HepG2 (cell line): Measurements from ENCODE around the gene SLC45A3. TPM values are rescaled to one million over a fixed set of nuclear protein-coding genes. Genes with fewer than 3 reads are reported as not detected.

ENCODE experiments used
- AGO1 ChIP-seq: fragments of 200-400 bp; formaldehyde crosslinking; IDR thresholded peaks from 2 replicates; pipeline ENCODE4 v1.6.1; 2017; ENCODE audit warnings: mild to moderate bottlenecking, low read depth, low read length, moderate library complexity; ENCODE audit not compliant: poor library complexity, severe bottlenecking
- BCL6 ChIP-seq: IDR thresholded peaks from 2 replicates; pipeline ENCODE4 v1.6.1; 2016; ENCODE audit warnings: missing genetic modification reagents, missing compliant biosample characterization
- CEBPB ChIP-seq: IDR thresholded peaks from 2 replicates; pipeline ENCODE4 v1.6.1; 2011; ENCODE audit warnings: low read depth, low read length, improper control_type of control experiment, borderline replicate concordance
- EP300 ChIP-seq, 3 experiments: sonication (generic) in 1 of 3; formaldehyde crosslinking in 1 of 3; IDR thresholded peaks; 2 replicates each; pipeline versions ENCODE4 v1.5.1 to v1.6.1; 2011 to 2020; ENCODE audit warnings: low read depth in 2 of 3, low read length in 2 of 3, borderline replicate concordance in 1 of 3, improper control_type of control experiment in 1 of 3, mild to moderate bottlenecking in 1 of 3, missing genetic modification reagents in 1 of 3, moderate library complexity in 1 of 3
- KLF11 ChIP-seq: IDR thresholded peaks from 2 replicates; pipeline ENCODE4 v1.6.1; 2016; ENCODE audit warnings: missing compliant biosample characterization
- MAFF ChIP-seq: IDR thresholded peaks from 2 replicates; pipeline ENCODE4 v1.6.1; 2011; ENCODE audit warnings: low read depth, low read length, improper control_type of control experiment
- MED13 ChIP-seq: sonication (generic); formaldehyde crosslinking; IDR thresholded peaks from 2 replicates; pipeline ENCODE4 v1.5.0; 2020; ENCODE audit warnings: missing genetic modification reagents
- NFRKB ChIP-seq: fragments of 450-650 bp; IDR thresholded peaks from 2 replicates; pipeline ENCODE4 v1.6.1; 2017
- RARG ChIP-seq: sonication (generic); formaldehyde crosslinking; IDR thresholded peaks from 2 replicates; pipeline ENCODE4 v1.4.0; 2020; ENCODE audit warnings: low read depth, mild to moderate bottlenecking, missing genetic modification reagents
- RBM22 ChIP-seq: fragments of 200-400 bp; formaldehyde crosslinking; optimal IDR thresholded peaks from 2 replicates; pipeline ENCODE3; 2017; ENCODE audit warnings: mild to moderate bottlenecking, low read length, moderate library complexity
- RFX1 ChIP-seq: fragments of 450-650 bp; IDR thresholded peaks from 2 replicates; pipeline ENCODE4 v1.6.1; 2017
- RFX3 ChIP-seq: IDR thresholded peaks from 2 replicates; pipeline ENCODE4 v1.6.1; 2016; ENCODE audit warnings: missing biosample characterization, missing genetic modification reagents
- STAT5B ChIP-seq: sonication (generic); formaldehyde crosslinking; IDR thresholded peaks from 2 replicates; pipeline ENCODE4 v1.4.0; 2020; ENCODE audit warnings: missing genetic modification reagents
- ZBTB42 ChIP-seq: sonication (generic); formaldehyde crosslinking; IDR thresholded peaks from 2 replicates; pipeline ENCODE4 v1.5.0; 2020; ENCODE audit warnings: mild to moderate bottlenecking, missing genetic modification reagents
- ZC3H13 ChIP-seq: sonication (generic); formaldehyde crosslinking; IDR thresholded peaks from 2 replicates; pipeline ENCODE4 v1.8.1; 2023; ENCODE audit warnings: mild to moderate bottlenecking, missing genetic modification reagents, moderate library complexity
- ZFP36L2 ChIP-seq: sonication (generic); formaldehyde crosslinking; IDR thresholded peaks from 2 replicates; pipeline ENCODE4 v1.4.0; 2020; ENCODE audit warnings: missing genetic modification reagents
- ZMYM4 ChIP-seq: sonication (generic); formaldehyde crosslinking; IDR thresholded peaks from 2 replicates; pipeline ENCODE4 v1.8.1; 2023; ENCODE audit warnings: mild to moderate bottlenecking, missing genetic modification reagents
- ZNF230 ChIP-seq: sonication (generic); formaldehyde crosslinking; IDR thresholded peaks from 2 replicates; pipeline ENCODE4 v1.4.0; 2020; ENCODE audit warnings: mild to moderate bottlenecking, missing genetic modification reagents
- ZNF263 ChIP-seq: sonication (generic); formaldehyde crosslinking; IDR thresholded peaks from 2 replicates; pipeline ENCODE4 v1.4.0; 2020; ENCODE audit warnings: missing genetic modification reagents
- ZNF350 ChIP-seq: sonication (generic); formaldehyde crosslinking; IDR thresholded peaks from 2 replicates; pipeline ENCODE4 v1.4.0; 2020; ENCODE audit warnings: mild to moderate bottlenecking, low read depth, missing genetic modification reagents, borderline replicate concordance
- ZNF557 ChIP-seq: sonication (generic); formaldehyde crosslinking; IDR thresholded peaks from 2 replicates; pipeline ENCODE4 v1.4.0; 2020; ENCODE audit warnings: missing genetic modification reagents
- ZNF616 ChIP-seq: sonication (generic); formaldehyde crosslinking; IDR thresholded peaks from 2 replicates; pipeline ENCODE4 v1.5.0; 2020; ENCODE audit warnings: low read depth, mild to moderate bottlenecking, missing genetic modification reagents
- ZNF737 ChIP-seq: sonication (generic); formaldehyde crosslinking; IDR thresholded peaks from 2 replicates; pipeline ENCODE4 v1.5.0; 2020; ENCODE audit warnings: missing genetic modification reagents, mild to moderate bottlenecking, borderline replicate concordance
- ZSCAN5A ChIP-seq: sonication (generic); formaldehyde crosslinking; IDR thresholded peaks from 2 replicates; pipeline ENCODE4 v1.8.0; 2022; ENCODE audit warnings: mild to moderate bottlenecking, missing genetic modification reagents, borderline replicate concordance
- polyA plus RNA-seq, 8 experiments: library from polyadenylated mRNA; depleted of rRNA in 3 of 8; stranded (reverse) in 7 of 8; unstranded in 1 of 8; fragments of >200 nt; fragmentation: Illumina TruSeq in 4 of 8; extraction: Trizol in 4 of 8; gene quantifications; 2 replicates each; pipeline versions ENCODE4 v1.2.1 to v1.2.3, GENCODE V29; 2011 to 2016; ENCODE audit warnings: low read depth in 4 of 8, missing spikeins in 1 of 8, mixed read lengths in 1 of 8; ENCODE audit not compliant: insufficient read depth in 1 of 8
- total RNA-seq, 5 experiments: library from RNA; depleted of rRNA; stranded (reverse); fragments of >200 nt; fragmentation: Illumina TruSeq; extraction: Trizol; gene quantifications; 2 replicates each; pipeline ENCODE4 v1.2.3, GENCODE V29; 2016; ENCODE audit warnings: low read depth in 1 of 5
- TF ChIP-seq, protein P1 (sequence below): sonication (generic); formaldehyde crosslinking; IDR thresholded peaks from 2 replicates; pipeline ENCODE4 v1.4.0; 2020; ENCODE audit warnings: missing genetic modification reagents, mild to moderate bottlenecking, borderline replicate concordance

SLC45A3 gene
- total and polyA plus RNA-seq, 2 of the 13 experiments (the other 11 are each of a cell fraction or from before 2014, with no cell fraction given) = 3.4 to 4.1 TPM

DNA sequence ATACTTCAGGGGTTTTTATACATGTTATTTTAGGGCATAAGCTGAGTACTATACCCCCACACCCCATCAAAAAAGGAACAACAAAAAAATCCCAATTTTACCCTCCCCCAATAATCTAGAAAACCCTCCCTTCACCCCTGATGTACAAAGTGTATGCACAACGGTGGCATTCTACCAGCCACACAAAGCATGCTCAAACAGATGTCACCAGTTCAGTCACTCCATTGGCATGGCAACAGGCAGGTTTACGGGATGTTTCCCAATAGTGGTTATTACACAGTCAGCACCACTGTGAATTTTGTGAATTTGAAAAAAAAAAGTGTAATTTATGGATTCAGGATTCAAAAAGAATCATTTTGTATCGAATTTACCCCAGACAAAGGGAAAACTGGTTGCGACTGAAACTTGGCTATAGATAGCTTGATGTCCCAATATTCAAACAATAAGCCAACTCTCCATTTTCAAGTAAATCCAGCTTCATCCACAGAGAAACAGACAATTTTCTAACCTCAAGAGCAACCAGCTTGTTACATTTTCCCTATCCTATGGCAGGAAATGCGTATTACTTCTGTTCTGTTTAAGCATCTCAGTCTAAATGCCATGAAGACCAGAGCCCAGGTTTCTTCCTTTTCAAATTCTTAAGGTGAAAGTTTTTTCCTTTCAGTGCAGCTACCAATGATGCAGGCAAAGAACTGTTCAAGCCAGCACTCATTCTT, 34.0 kb upstream of the SLC45A3 start (continued):
- TF ChIP-seq CEBPB (peak; percentile 75), ZFP36L2 (CRISPR knock-in tag) (no peak), RFX1 (peak; percentile 65), MAFF (0 out of 2 replicates have a peak, but pooled peaks have one; percentile 34), ZNF350 (CRISPR knock-in tag) (no peak), NFRKB (no peak), ZNF557 (CRISPR knock-in tag) (no peak), ZNF616 (no peak), MED13 (no peak), STAT5B (CRISPR knock-in tag) (no peak), RFX3 (peak; percentile 49; the same call in 1 of the 2 replicates), ZMYM4 (no peak), BCL6 (CRISPR knock-in tag) (no peak), ZNF263 (no peak), ZC3H13 (no peak), ZNF230 (CRISPR knock-in tag) (no peak), ZSCAN5A (CRISPR knock-in tag) (no peak), RBM22 (peak; percentile 29), AGO1 (no peak), KLF11 (no peak), RARG (no peak), ZBTB42 (CRISPR knock-in tag) (no peak), ZNF737 (no peak), EP300 (IDR thresholded peaks at IDR 0.05; ENCODE audit: low read depth in 2 of 2, low read length in 2 of 2) (no peak), EP300 (CRISPR knock-in tag; IDR thresholded peaks at IDR 0.05; ENCODE audit: borderline replicate concordance) (no peak)
- TF ChIP-seq, protein P1, sequence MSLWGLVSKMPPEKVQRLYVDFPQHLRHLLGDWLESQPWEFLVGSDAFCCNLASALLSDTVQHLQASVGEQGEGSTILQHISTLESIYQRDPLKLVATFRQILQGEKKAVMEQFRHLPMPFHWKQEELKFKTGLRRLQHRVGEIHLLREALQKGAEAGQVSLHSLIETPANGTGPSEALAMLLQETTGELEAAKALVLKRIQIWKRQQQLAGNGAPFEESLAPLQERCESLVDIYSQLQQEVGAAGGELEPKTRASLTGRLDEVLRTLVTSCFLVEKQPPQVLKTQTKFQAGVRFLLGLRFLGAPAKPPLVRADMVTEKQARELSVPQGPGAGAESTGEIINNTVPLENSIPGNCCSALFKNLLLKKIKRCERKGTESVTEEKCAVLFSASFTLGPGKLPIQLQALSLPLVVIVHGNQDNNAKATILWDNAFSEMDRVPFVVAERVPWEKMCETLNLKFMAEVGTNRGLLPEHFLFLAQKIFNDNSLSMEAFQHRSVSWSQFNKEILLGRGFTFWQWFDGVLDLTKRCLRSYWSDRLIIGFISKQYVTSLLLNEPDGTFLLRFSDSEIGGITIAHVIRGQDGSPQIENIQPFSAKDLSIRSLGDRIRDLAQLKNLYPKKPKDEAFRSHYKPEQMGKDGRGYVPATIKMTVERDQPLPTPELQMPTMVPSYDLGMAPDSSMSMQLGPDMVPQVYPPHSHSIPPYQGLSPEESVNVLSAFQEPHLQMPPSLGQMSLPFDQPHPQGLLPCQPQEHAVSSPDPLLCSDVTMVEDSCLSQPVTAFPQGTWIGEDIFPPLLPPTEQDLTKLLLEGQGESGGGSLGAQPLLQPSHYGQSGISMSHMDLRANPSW (CRISPR knock-in tag) = no peak
